Lower leg skin (tissue), 4 donors: Measurements from ENCODE around the gene TBC1D3B. TPM values are rescaled to one million over a fixed set of nuclear protein-coding genes. Genes with fewer than 3 reads are reported as not detected.
"Not testable (repeated sequence)": the region's sequence is repeated elsewhere in the genome, so short reads cannot be mapped to it uniquely, and the experiment has no call there.

ENCODE experiments used
- DNase-seq, 2 donors: peaks; one replicate each; pipeline ENCODE4 v3.0.0-alpha.2; 2019; ENCODE audit warnings: low spot score in 2 of 2
- H3K4me3 ChIP-seq: fragments of 200-600 bp; sonication (generic); 2 replicates; pipeline ENCODE4 v1.5.1; 2017; ENCODE audit warnings: mild to moderate bottlenecking, low read depth; ENCODE audit not compliant: poor library complexity, severe bottlenecking
- CTCF ChIP-seq, 3 donors: fragments of 450-650 bp; IDR thresholded peaks; one replicate each; pipeline ENCODE4 v1.5.1; 2016; ENCODE audit warnings: antibody characterized with exemption in 3 of 3, mild to moderate bottlenecking in 3 of 3, moderate library complexity in 2 of 3
- POLR2A ChIP-seq, 2 donors: fragments of 450-650 bp; IDR thresholded peaks; one replicate each; pipeline ENCODE4 v1.6.1; 2016 to 2017; ENCODE audit warnings: antibody characterized with exemption in 2 of 2, mild to moderate bottlenecking in 1 of 2, moderate library complexity in 1 of 2
- WGBS, 2 donors: methylation state at CpG; one replicate each; pipeline ENCODE4 v1.1.5; 2018; 5-methylcytosine and 5-hydroxymethylcytosine counted together
- intact Hi-C: fragments of 100-400 bp; cut with DNase I; formaldehyde crosslinking; loops from one replicate; pipeline ENCODE4 v1.15.0; 2023; ENCODE audit warnings: low total_unique reads
- total RNA-seq, 4 donors: library from RNA; depleted of rRNA; stranded (reverse); fragments of >200 nt; gene quantifications; one replicate each; pipeline ENCODE4 v1.1.0, GENCODE V29; 2016

The TBC1D3B gene
- 1 to 10 TPM in 3 of 4 donors, under 1 TPM in 1; 0.76 to 9.4 (median 5.8) TPM for total RNA-seq

- H3K4me3 ChIP-seq, result not testable (repeated sequence)
Measured at GRCh38 chr17:36176536-36176935, at the start of gene TBC1D3B. Gene TBC1D3B (minus strand): TSS chr17:36176636. CDS start chr17:36175050, 1,586 bp downstream.

GRCh38 chr17:36222967-36223366, 46.5 kb upstream of the TBC1D3B start:
- WGBS, 2 donors, result 89 to 91% methylated on average over 12 of the region's 12 CpGs
- DNase-seq, intact Hi-C loops, H3K4me3 ChIP-seq: not testable (repeated sequence)

More at GRCh38 chr17:36176536-36176935, at the start of gene TBC1D3B:
- WGBS, 2 donors, result 80% methylated on average over 1 of the region's 11 CpGs; no CpG with 5 or more reads in 1 of the 2 donors
- intact Hi-C loops, DNase-seq: not testable (repeated sequence)

- H3K4me3 ChIP-seq, DNase-seq, intact Hi-C loops: not testable (repeated sequence)
- WGBS, 2 donors, result 87 to 90% methylated on average over 4 of the region's 4 CpGs
Measured at GRCh38 chr17:36221581-36222100, 45.2 kb upstream of the TBC1D3B start.

GRCh38 chr17:36220737-36221580, 44.5 kb upstream of the TBC1D3B start:
- intact Hi-C loops, H3K4me3 ChIP-seq, DNase-seq: not testable (repeated sequence)
- 71 to 74% methylated on average over 3 of the region's 3 CpGs for WGBS, 2 donors

GRCh38 chr17:36219556-36219955, 43.1 kb upstream of the TBC1D3B start:
- H3K4me3 ChIP-seq, DNase-seq, intact Hi-C loops: not testable (repeated sequence)
- 91 to 94% methylated on average over 1 of the region's 1 CpG for WGBS, 2 donors

- DNase-seq, H3K4me3 ChIP-seq, intact Hi-C loops: not testable (repeated sequence)
- WGBS, 2 donors, result 78 to 80% methylated on average over 7 of the region's 7 CpGs
Measured at GRCh38 chr17:36215406-36216308, 39.2 kb upstream of the TBC1D3B start.

- TF ChIP-seq POLR2A (IDR thresholded peaks at IDR 0.05) (no peak), CTCF (IDR thresholded peaks at IDR 0.05) (no peak)
- intact Hi-C loops, result no loop called here
- H3K4me3 ChIP-seq, result no peak overlapping the region
- DNase-seq, result no peak
Measured at GRCh38 chr17:36214918-36215317, 38.5 kb upstream of the TBC1D3B start.

GRCh38 chr17:36213695-36214094, 37.3 kb upstream of the TBC1D3B start:
- 72 to 77% methylated on average over 3 of the region's 3 CpGs for WGBS, 2 donors
- intact Hi-C loops, result no loop called here
- DNase-seq, result no peak
- TF ChIP-seq CTCF (IDR thresholded peaks at IDR 0.05) (no peak), POLR2A (IDR thresholded peaks at IDR 0.05) (no peak)
- no peak overlapping the region for H3K4me3 ChIP-seq
